GM19467 (cell line): ENCODE measurements around the gene PRODH.
"Not testable (repeated sequence)": the region's sequence is repeated elsewhere in the genome, so short reads cannot be mapped to it uniquely, and the experiment has no call there.

Experiments used
- ATAC-seq: cut with Tn5 transposase; IDR thresholded peaks from one replicate; pipeline ENCODE4 v1.9.1; 2021; ENCODE audit warnings: mild to moderate bottlenecking, moderate library complexity; ENCODE audit not compliant: unreplicated experiment

PRODH gene, protein sequence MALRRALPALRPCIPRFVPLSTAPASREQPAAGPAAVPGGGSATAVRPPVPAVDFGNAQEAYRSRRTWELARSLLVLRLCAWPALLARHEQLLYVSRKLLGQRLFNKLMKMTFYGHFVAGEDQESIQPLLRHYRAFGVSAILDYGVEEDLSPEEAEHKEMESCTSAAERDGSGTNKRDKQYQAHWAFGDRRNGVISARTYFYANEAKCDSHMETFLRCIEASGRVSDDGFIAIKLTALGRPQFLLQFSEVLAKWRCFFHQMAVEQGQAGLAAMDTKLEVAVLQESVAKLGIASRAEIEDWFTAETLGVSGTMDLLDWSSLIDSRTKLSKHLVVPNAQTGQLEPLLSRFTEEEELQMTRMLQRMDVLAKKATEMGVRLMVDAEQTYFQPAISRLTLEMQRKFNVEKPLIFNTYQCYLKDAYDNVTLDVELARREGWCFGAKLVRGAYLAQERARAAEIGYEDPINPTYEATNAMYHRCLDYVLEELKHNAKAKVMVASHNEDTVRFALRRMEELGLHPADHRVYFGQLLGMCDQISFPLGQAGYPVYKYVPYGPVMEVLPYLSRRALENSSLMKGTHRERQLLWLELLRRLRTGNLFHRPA

DNA sequence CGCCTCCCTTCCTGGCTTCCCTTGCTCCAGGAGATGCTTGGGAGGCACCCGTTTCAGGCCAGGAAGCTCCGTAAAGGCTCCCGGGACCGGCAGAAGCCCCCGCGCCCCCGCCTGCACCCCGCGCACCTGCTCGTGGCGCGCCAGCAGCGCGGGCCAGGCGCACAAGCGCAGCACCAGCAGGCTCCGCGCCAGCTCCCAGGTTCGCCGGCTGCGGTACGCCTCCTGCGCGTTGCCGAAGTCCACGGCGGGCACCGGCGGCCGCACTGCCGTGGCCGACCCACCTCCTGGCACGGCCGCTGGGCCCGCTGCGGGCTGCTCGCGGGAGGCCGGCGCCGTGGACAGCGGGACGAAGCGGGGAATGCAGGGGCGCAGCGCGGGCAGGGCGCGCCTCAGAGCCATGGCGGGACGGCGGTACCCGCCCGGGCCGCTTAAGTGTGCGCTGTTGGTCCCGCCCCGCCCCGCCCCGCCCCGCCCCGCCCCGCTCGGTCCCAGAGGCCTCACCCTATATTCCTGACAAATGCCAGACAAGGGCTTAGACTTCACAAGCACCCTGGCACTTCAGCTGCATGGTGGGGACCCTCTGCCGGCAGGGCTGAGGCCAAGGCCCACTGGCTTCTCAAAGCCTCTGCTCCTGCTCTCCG lies at the start of gene PRODH:
PRODH (minus strand) TSS at position 405 of the 641 bp plus-strand sequence; CDS start at position 399, 6 bp downstream.
- ATAC-seq, result no peak

DNA sequence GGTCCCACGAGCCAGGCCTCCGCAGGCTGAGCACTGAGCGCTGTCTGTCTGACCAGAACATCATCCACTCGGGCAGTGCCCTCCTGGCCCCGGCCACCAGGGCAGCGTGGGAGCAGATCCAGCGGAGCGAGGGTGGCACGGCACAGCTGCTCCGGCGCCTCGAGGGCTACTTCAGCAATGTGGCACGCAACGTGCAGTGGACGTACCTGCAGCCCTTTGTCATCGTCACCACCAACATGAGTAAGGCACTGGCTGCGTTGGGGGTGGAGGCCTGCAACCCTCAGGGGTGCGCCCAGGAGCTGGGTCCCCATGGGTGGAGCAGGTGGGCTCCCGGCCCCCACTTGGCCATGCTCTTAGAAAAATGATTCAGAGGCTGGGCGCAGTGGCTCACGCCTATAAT lies 49.7 kb upstream of the PRODH start:
- ATAC-seq, result no peak

DNA sequence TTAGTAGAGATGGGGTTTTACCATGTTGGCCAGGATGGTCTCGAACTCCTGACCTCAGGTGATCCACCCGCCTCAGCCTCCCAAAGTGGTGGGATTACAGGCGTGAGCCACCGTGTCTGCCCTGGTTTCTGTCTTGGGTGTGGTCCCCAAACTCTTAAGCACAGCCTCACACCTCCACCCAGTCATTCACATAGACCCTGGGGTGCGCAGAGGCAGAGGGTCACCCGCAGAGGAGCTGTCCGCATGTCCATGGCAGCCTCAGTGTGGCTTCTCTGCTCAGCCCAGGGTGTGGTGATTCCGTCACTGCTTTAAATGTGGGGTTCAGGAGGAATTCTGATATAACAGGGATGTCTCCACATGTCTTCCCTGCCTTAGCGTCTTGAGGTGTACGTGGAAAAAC lies 48.5 kb upstream of the PRODH start:
- no peak for ATAC-seq

DNA sequence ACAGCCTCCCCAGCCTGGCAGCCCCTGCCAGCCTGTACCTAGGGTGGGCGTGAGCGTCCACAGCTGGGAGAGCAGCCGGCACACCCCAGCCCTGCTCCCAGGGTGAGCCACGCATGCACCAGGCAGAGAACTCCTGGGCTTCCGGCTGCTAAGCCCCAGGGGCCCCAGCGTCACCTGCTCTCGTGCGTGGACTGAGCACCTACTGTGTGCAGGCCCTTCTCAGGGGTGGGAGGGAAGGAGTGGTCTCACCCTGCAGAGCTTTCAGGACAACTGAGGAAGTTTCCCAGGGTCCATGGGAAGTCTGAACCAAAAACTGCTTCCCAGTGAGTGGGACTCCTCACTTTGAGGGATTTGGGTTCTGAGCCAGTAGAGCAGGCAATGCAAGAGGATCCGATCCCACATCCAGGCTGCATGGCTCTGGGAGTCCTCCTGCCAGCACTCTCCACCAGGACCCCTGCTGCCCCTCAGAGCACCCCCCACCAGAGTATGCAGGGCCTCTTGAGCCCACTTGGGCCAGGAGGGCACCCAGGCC lies 47.1 kb upstream of the PRODH start:
- no peak for ATAC-seq

DNA sequence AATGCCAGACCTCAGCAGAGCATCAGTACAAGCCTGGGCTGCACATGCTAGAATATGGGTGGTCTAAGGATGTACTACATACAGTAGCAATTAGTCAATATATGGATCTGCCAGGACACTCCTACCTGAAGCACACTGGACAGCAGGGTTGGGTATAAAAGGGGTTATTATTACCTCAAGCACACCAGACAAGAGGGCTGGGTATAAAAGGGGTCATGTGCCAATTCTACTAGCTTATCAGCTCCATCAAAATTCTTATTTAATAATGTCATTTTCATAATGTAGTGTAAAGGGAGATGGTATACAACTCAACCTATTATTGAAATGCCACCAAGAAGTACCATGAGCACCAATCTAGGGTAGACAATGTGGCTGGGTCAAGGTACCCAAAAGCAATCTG lies 44.7 kb upstream of the PRODH start:
- no peak for ATAC-seq

DNA sequence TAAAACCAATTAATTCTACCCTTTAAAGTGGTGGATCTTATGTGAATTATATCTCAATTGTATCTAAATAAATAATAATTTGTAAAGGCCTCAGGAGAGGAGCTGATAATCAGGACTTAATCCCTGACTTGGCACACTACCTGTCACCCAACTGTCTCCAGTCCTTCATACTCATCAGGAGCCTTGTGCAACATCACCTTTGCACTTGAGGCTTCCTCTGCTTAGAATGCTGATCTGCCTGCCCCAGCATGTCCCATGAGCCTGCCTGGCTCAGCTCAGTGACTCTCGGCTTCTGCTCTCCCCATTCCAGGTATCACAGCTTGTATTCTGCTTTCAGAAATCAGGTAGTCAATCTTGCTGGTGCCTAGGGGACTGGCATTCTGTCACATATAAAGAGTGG lies 43.9 kb upstream of the PRODH start:
- no peak for ATAC-seq

DNA sequence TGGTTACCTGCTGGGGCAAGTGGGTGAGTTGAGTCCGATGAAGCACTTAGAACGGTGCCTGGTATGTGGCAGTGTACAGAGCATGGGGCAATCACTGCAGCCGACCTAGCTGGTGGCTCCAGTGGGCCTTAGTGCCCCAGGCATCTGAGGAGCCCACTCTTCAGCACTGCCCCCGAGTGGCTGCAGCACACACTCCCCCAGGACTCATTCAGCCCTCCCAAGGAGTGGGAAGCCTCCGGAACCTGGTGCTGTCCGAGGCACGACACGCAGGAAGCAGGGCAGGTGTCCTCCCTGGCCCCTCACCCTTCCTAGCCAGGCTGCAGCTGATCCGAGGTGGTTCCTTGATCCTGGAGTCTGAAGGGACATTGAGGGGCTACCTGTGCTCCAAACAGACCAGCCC lies 42.4 kb upstream of the PRODH start:
- no peak for ATAC-seq

DNA sequence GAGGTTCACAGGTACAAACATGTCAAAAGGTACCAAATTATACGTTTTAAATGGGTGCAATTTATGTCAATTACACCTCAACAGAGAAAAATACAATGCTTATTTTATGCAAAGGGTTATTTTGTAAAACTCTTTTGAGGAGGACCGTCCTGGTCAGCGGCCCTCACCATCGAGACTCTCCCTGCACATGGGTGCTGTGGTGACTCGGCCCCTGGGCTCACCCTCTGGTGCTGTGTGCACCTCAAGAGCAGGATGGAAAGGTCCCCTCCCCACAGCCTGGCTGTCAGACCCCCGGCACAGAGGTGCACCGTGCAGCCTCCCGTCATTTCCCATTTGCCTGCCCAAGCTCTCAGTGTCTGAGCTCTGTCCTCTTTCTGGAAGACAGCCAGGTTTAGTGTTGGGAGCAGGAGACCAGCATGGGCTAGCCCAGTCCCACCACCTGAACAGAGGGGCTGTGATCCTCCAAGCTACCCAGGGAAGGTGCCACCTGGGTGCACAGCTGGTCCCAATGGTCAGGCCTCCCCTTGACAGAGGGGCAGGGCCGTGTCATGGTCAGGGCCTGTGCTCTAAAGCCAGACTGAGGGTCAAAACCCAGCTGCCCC lies 41.8 kb upstream of the PRODH start:
- ATAC-seq, result no peak

DNA sequence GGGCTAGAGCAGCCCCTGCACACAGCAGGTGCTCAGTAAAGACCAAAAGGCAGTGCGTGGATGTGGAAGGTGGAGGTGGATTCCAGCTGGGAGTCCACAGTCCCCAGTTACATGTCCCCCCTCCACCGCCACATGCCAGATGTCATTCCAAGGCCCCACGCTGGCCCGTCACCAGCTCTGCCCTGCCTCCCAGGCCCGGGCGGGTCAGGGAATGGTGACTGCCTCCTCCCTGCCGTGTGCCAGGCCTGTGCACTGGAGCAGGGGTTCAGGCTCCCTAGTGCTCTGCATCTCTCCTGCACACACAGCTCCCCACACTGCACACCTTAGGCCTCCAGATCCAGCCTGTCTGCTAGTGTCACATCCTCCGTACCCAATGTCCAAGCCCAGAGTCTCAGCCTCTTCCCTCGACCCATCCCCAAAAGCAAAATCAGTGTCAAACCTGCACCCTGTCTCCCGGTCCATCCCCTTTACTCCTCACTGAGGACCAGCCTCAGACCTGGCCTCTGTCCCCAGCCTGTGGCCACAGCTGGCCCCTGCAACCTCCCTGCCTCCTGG lies 40.2 kb upstream of the PRODH start:
- no peak for ATAC-seq

DNA sequence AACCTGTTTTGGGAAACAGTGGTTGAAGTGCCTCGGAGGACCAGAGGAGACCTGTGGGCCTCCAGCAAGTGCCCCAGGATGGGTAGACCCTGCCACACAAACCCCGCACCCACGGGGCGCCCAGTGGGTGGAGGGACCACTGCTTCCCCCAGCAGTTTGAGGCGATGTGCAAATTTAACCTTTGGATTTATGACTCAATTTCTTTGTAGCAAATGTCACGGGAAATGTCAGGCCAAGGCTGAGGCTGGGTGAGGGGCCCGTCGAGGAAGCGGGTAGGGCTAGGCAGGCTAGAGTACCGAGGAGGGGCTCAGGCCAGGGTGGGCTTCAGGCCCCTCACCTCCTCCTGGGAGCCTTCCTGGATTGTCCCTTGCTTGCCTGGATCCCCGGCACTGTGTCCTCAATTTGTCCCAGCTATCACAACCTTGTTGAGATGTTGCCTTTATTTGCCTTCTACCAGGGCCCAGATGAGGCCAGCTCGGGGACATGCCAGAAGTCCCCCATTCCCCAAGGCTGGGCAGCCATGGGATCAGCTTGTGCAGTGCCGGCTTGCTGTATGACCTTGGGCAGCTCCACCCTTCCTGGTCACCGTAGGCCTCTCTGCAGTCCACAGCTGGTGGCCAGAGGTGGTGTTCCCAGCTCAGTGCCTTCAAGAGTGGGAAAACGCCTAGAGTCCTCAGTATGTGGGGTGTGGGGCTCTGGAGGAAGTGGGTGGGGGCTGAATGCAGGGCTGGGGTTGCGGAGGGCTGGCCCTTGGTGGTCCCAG lies 39.5 kb upstream of the PRODH start:
- no peak for ATAC-seq

DNA sequence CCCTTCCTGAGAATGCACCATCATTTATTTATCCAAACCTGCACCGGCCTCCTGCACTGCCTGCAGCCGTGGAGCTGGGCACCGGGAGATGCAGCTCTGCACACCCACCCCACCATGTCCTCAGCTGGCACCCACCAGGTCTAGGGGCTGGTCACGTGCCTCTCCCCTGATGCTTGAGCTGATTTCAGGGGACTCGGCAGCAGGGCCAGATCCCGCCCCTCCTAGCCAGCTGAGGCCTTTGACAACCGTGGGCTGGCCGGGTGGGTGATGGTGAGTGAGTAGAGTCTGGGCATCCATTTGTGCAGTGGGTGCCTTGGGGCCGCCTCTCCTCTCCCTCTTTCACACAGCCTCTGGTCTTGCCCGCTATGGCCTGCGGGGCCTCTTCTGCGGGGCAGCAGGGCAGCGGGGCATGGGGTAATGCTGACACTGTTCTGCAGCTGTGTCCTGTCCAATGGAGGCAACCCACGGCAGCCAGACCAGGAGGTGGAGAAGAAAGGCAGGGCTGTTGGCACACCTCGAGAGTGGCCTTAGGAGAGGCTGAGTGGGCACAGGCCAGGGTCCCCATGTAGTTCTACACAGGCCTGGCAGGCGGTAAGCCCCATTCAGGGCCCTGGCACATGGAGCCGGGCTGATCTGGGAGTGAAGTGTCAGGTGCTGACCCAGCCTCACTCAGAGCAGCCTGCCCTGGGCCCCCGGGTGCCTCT lies 38.5 kb upstream of the PRODH start:
- ATAC-seq, result no peak

DNA sequence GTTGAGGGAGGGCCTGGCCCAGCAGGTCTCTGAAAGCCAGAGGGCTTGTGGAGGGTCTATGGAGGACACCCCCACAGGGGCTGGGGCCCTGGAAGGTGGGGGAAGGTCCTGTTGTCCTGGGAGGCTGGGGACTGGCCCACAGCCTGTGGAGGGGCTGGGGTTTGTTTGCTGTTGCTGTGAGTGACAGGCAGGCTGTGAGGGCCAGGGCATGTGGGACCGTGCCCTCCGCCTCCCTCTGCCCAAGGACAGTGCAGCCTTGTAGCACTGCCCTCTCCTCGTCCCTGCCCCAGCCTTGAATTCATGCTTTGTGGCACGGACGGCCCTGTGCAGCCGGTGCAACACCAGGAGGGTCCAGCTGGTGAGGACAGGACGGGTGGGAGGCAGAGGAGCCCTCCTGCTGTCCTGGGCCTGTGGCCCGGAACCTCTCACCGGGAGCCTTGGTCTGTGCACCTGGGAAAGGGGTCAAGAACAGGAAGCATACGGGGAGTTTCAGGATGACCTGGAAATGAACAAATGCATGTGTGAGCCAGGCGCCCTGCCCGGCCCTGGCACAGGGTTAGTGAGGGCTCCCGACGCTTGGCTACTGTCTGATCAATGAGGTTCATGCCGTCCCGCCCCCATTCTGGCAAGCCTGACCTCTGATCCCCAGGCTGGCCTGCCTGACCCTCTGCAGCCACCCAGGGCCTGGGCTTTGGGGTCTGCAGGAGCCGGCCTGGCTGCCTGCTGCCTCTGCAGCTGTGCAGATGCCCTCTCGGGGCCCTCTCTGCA lies 37.4 kb upstream of the PRODH start:
- no peak for ATAC-seq

DNA sequence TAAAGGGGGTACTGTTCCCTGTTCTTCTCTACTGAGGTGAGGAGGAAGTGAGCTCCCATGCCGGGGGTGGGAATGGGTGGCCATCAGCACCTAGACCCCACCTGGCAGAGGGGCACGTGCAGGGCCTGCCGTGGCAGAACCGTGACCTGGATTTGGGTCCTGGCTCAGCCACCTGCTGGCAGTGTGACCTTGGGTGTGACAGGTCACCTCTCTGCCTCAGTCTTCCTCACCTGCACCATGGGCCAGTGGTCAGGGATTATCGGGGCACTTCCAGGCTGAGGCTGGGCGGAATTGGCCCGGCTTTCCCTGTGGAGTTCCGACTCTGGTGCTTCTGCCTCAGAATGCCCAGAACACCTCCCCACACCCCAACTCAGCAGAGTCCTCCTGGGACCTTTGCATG lies 36.5 kb upstream of the PRODH start:
- ATAC-seq, result not testable (repeated sequence)

DNA sequence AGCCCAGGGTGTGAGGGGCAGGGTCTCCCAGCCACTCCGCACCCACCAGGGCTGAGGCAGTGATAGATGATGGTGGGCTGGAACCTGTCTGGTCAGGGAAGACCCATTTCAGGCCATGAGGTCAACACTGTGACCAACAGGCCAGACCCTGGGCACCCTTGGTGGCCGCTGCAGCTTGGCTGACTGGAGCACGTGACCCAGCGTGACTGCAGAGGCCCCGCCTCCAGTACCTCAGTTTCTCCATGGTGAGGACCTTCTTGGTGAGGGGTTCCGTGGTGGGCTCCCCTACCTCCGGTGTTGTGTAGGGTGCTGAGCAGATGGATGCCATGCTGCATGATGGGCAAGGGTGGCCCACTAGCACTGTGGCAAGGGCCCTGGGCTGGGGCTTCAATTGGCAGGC lies 35.9 kb upstream of the PRODH start:
- not testable (repeated sequence) for ATAC-seq

DNA sequence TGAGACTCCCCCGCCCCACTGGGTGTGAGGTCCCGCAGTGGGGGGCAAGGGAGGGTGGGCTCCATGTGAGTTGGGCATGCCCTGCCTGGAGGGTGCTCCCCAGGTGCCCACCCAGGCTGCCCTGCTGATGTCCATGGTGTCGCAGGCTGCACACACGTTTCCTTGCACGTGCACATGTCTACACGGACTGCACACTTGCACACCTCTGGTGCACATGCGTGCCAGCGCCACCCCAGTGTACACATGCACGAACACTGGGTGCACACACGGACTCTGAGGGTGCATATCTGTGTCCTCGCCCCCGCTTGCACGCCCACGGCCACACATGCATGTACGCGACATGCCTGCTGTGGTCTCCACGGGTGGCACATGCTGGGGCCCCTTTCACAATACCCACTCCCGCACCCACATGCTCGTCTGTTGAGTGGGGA lies 35.2 kb upstream of the PRODH start:
- ATAC-seq, result no peak

DNA sequence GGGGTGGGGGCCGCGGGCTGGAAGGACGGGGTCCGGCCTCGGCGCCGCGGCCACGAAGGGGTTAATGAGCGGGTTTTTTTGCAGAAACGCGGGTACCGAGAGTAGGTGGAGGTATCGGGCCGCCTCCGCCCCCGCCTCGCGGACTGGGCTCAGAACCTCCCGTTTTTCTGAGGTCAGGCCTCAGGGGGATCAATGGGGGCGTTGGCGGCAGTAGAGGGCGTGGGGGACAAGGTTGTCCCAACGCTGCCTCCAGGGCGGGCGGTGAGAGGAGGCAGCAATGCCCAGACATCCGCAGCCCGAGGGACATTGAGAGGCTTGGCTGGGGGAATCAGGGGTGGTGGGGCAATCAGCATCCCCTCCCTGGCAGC lies 34.8 kb upstream of the PRODH start:
- ATAC-seq, result no peak

DNA sequence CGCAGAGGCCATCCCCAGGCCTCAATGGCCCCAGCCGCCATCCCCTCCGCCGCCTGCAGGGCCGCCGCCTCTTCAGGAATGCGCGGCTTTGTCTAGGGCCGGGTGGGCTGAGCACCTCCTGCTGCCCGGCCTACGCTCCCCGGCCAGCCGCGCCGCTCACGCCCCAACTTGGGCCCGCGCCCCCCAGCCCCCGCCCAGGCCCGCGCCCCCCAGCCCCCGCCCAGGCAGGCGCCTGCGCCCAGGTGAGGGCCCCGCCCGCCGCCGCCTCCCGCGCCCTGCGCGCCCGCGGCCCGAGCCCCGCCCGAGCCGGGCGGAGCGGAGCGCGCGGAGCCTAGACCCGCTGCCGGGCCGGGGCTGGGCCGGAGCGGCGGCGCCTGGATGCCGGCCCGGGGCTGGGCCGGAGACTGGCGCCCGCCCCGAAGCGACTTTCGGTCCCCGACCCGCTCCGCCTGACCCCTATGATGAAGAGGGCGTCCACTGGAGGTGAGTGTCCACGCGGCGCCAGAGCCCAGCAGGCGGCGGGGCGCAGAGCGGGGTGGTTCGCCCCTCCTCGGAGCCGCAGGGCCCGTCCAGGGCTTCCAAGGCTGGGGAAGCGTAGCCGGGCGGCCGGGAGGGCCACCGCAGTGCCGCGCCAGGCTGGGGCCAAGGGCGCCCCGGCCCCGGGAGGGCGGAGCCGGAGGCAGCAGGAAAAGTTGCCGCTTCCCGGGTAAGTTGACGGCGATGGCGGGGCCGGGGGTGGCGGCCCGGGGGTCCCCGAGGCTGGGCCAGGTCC lies 34.3 kb upstream of the PRODH start:
- no peak for ATAC-seq
